B cell (primary cell): Measurements from ENCODE around the gene DUSP16.

Source experiments
- EZH2 ChIP-seq: IDR thresholded peaks from 2 replicates; pipeline ENCODE4 v1.6.1; 2012; ENCODE audit warnings: borderline replicate concordance, low read depth, mild to moderate bottlenecking, moderate library complexity, low read length; ENCODE audit not compliant: insufficient read depth, poor library complexity, severe bottlenecking
- TF ChIP-seq, protein P1 (sequence below): fragments of 200-600 bp; IDR thresholded peaks from one replicate; pipeline ENCODE4 v1.8.0; 2022; ENCODE audit warnings: antibody characterized with exemption, mild to moderate bottlenecking

DNA sequence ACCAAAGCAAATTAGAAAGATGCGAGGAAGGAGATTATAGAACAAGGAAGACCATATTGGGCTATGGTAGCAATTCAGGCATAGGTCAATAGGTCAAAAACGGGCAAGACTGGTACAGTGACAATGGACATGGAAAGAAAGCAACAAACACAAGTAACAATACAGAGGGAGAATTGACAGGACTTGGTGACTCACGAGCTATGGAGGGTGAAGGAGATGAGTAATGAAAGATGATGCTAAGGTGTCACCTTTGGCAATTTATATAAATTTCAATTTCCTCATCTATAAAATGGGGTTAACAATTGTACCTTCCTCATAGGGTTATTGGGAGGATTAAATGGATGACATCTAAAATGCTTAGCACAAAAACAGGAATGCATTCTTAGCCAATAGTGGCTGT, 15.1 kb upstream of the DUSP16 start:
- TF ChIP-seq, protein P1, sequence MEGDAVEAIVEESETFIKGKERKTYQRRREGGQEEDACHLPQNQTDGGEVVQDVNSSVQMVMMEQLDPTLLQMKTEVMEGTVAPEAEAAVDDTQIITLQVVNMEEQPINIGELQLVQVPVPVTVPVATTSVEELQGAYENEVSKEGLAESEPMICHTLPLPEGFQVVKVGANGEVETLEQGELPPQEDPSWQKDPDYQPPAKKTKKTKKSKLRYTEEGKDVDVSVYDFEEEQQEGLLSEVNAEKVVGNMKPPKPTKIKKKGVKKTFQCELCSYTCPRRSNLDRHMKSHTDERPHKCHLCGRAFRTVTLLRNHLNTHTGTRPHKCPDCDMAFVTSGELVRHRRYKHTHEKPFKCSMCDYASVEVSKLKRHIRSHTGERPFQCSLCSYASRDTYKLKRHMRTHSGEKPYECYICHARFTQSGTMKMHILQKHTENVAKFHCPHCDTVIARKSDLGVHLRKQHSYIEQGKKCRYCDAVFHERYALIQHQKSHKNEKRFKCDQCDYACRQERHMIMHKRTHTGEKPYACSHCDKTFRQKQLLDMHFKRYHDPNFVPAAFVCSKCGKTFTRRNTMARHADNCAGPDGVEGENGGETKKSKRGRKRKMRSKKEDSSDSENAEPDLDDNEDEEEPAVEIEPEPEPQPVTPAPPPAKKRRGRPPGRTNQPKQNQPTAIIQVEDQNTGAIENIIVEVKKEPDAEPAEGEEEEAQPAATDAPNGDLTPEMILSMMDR, result no peak
- no peak for TF ChIP-seq EZH2
